CD14-positive monocyte (primary cell): Measurements from ENCODE around the gene TOMM5. TPM values are rescaled to one million over a fixed set of nuclear protein-coding genes. Genes with fewer than 3 reads are reported as not detected.
A peak's percentile ranks its signal among the peaks of the same experiment; 100 is the strongest.

Experiments used
- DNase-seq, 3 donors: peaks; one replicate each; pipeline ENCODE4 v3.0.0-alpha.2; 2011 to 2022
- H2AFZ ChIP-seq: 2 replicates; pipeline ENCODE4 v1.6.0; 2012; ENCODE audit warnings: mild to moderate bottlenecking, low read depth, low read length, inconsistent platforms; ENCODE audit not compliant: insufficient read depth, poor library complexity, severe bottlenecking
- H3K27ac ChIP-seq, 2 donors: 1 replicate in 1 of 2; 2 replicates in 1 of 2; pipeline ENCODE4 v1.5.1; 2012 to 2013; ENCODE audit warnings: low read length in 2 of 2, control low read depth in 1 of 2, inconsistent platforms in 1 of 2, low read depth in 1 of 2, mild to moderate bottlenecking in 1 of 2
- H3K27me3 ChIP-seq, 2 donors: one replicate each; pipeline versions ENCODE4 v1.6.0 to v1.6.1; 2011 to 2013; ENCODE audit warnings: low read length in 2 of 2; ENCODE audit not compliant: control insufficient read depth in 2 of 2, insufficient read depth in 2 of 2
- H3K36me3 ChIP-seq, 2 donors: replicated peaks in 1 of 2; 1 replicate in 1 of 2; 2 replicates in 1 of 2; pipeline versions ENCODE4 v1.5.1 to v1.6.1; 2012 to 2013; ENCODE audit warnings: low read length in 2 of 2, control low read depth in 1 of 2, inconsistent platforms in 1 of 2, mild to moderate bottlenecking in 1 of 2; ENCODE audit not compliant: insufficient read depth in 2 of 2, control insufficient read depth in 1 of 2
- H3K4me1 ChIP-seq, 2 donors: 1 replicate in 1 of 2; 2 replicates in 1 of 2; pipeline versions ENCODE4 v1.5.1 to v1.6.1; 2012 to 2013; ENCODE audit warnings: low read length in 2 of 2, control low read depth in 1 of 2, inconsistent platforms in 1 of 2, mild to moderate bottlenecking in 1 of 2, moderate library complexity in 1 of 2; ENCODE audit not compliant: insufficient read depth in 2 of 2, control insufficient read depth in 1 of 2
- H3K4me2 ChIP-seq: replicated peaks from 2 replicates; pipeline ENCODE3; 2012; ENCODE audit warnings: low read length, moderate library complexity, mild to moderate bottlenecking; ENCODE audit not compliant: poor library complexity, severe bottlenecking; ENCODE audit errors: extremely low read depth
- H3K4me3 ChIP-seq, 3 experiments: fragments of 200-600 bp in 1 of 3; sonication (generic) in 1 of 3; replicated peaks in 1 of 3; 1 replicate in 2 of 3; 2 replicates in 1 of 3; pipeline ENCODE4 v1.5.1; 2011 to 2013; ENCODE audit warnings: low read length in 3 of 3, mild to moderate bottlenecking in 3 of 3, control low read depth in 2 of 3, low read depth in 2 of 3, inconsistent platforms in 1 of 3, moderate library complexity in 1 of 3
- H3K79me2 ChIP-seq: 2 replicates; pipeline ENCODE4 v1.6.0; 2012; ENCODE audit warnings: mild to moderate bottlenecking, control low read depth, inconsistent platforms, low read length, moderate library complexity; ENCODE audit not compliant: insufficient read depth
- H3K9ac ChIP-seq: 2 replicates; pipeline ENCODE4 v1.6.0; 2017; ENCODE audit warnings: low read length, mild to moderate bottlenecking; ENCODE audit not compliant: insufficient read depth, poor library complexity, severe bottlenecking
- H3K9me3 ChIP-seq, 2 donors: replicated peaks in 1 of 2; 1 replicate in 1 of 2; 2 replicates in 1 of 2; pipeline versions ENCODE4 v1.5.1 to v1.6.1; 2012 to 2013; ENCODE audit warnings: low read length in 2 of 2, control low read depth in 1 of 2; ENCODE audit not compliant: control insufficient read depth in 1 of 2, insufficient read depth in 1 of 2
- H4K20me1 ChIP-seq: 2 replicates; pipeline ENCODE4 v1.6.0; 2012; ENCODE audit warnings: mild to moderate bottlenecking, low read length, control low read depth, moderate library complexity; ENCODE audit not compliant: insufficient read depth
- H3K27ac Mint-ChIP-seq, 7 donors: one replicate each; pipeline ENCODE4 v1.8.0; 2020; ENCODE audit warnings: mild to moderate bottlenecking in 7 of 7, mixed read lengths in 7 of 7, moderate library complexity in 6 of 7, inconsistent platforms in 2 of 7
- H3K27me3 Mint-ChIP-seq, 3 donors: one replicate each; pipeline ENCODE4 v1.8.0; 2021 to 2022; ENCODE audit warnings: low read depth in 3 of 3, mild to moderate bottlenecking in 3 of 3, mixed read lengths in 3 of 3, moderate library complexity in 3 of 3, inconsistent platforms in 1 of 3
- H3K36me3 Mint-ChIP-seq, 2 donors: one replicate each; pipeline ENCODE4 v1.8.0; 2020; ENCODE audit warnings: mixed read lengths in 2 of 2, inconsistent platforms in 1 of 2, mild to moderate bottlenecking in 1 of 2
- H3K4me1 Mint-ChIP-seq: one replicate; pipeline ENCODE4 v1.8.0; 2020; ENCODE audit warnings: mild to moderate bottlenecking, mixed read lengths
- H3K4me3 Mint-ChIP-seq, 2 donors: one replicate each; pipeline ENCODE4 v1.8.0; 2020; ENCODE audit warnings: mild to moderate bottlenecking in 2 of 2, mixed read lengths in 2 of 2, moderate library complexity in 1 of 2
- H3K9me3 Mint-ChIP-seq, 7 donors: one replicate each; pipeline ENCODE4 v1.8.0; 2020 to 2022; ENCODE audit warnings: mixed read lengths in 7 of 7, mild to moderate bottlenecking in 6 of 7, moderate library complexity in 6 of 7, inconsistent platforms in 2 of 7
- WGBS: methylation state at CpG from one replicate; pipeline ENCODE4 v1.1.5; 2013; ENCODE audit warnings: missing lambda C conversion rate; ENCODE audit not compliant: insufficient coverage; 5-methylcytosine and 5-hydroxymethylcytosine counted together
- intact Hi-C, 2 donors: fragments of 100-400 bp; cut with micrococcal nuclease; formaldehyde crosslinking; loops; one replicate each; pipeline versions ENCODE4 v1.15.0 to v1.15.1; 2023
- polyA plus RNA-seq, 3 donors: library from polyadenylated mRNA; depleted of rRNA in 1 of 3; unstranded in 2 of 3; stranded (reverse) in 1 of 3; fragments of 300-500 nt in 2 of 3; fragments of >200 nt in 1 of 3; fragmentation: Illumina TruSeq in 2 of 3; gene quantifications; 1 replicate in 2 of 3; 2 replicates in 1 of 3; pipeline ENCODE4 v1.2.3, GENCODE V29; 2012 to 2021
- TF ChIP-seq, protein P1 (sequence below): fragments of 200-600 bp; IDR thresholded peaks from one replicate; pipeline ENCODE4 v1.8.0; 2022; ENCODE audit warnings: antibody characterized with exemption, mild to moderate bottlenecking

Gene TOMM5
- polyA plus RNA-seq, 3 donors, result 35.0 to 117 (median 112) TPM

DNA sequence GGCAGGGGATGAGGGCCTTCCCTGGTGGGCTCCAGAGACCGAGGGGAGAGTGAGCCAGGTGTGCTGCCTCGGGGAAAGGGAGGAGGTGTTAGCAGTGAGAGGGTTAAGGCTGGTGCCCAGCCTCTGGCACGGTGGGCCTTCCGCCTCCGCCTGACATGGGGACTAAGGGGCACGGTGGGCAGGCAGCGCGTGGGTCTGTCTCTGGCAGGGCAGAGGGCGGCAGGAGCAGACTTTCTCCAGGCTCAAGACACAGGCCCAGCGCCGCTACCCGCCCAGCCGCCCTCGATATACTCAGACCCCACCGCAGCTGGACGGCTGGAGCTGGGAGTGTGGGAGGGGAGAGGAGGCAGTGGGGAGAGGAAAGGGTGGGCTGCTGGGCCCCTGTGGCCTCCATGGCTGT lies 43.4 kb upstream of the TOMM5 start:
- intact Hi-C loops, result no loop called here
- Histone ChIP-seq H3K79me2 (no peaks in the 10 kb centered on the region), H4K20me1 (no peaks in the 10 kb centered on the region), H3K4me1 (no peaks in the 10 kb centered on the region), H3K27me3 (no peaks in the 10 kb centered on the region), H2AFZ (no peak overlapping the region), H3K9ac (no peak overlapping the region), H3K9me3 (no peaks in the 10 kb centered on the region), H3K27ac (no peak overlapping the region), H3K4me2 (no peak overlapping the region), H3K36me3 (no peaks in the 10 kb centered on the region), H3K4me3 (no peak overlapping the region)
- peak overlapping the region in 1 of 2 donors; percentile 45 for H3K4me3 Mint-ChIP-seq
- peaks cover 0 to 5% (median 0%) of the 10 kb centered on the region in 7 donors for H3K9me3 Mint-ChIP-seq
- peaks cover 0 to 3% (median 2%) of the 10 kb centered on the region in 3 donors for H3K27me3 Mint-ChIP-seq
- no peak overlapping the region for H3K27ac Mint-ChIP-seq
- H3K4me1 Mint-ChIP-seq, result no peaks in the 10 kb centered on the region
- WGBS, result 90% methylated on average over 10 of the region's 16 CpGs
- H3K36me3 Mint-ChIP-seq, result no peaks in the 10 kb centered on the region
- TF ChIP-seq, protein P1, sequence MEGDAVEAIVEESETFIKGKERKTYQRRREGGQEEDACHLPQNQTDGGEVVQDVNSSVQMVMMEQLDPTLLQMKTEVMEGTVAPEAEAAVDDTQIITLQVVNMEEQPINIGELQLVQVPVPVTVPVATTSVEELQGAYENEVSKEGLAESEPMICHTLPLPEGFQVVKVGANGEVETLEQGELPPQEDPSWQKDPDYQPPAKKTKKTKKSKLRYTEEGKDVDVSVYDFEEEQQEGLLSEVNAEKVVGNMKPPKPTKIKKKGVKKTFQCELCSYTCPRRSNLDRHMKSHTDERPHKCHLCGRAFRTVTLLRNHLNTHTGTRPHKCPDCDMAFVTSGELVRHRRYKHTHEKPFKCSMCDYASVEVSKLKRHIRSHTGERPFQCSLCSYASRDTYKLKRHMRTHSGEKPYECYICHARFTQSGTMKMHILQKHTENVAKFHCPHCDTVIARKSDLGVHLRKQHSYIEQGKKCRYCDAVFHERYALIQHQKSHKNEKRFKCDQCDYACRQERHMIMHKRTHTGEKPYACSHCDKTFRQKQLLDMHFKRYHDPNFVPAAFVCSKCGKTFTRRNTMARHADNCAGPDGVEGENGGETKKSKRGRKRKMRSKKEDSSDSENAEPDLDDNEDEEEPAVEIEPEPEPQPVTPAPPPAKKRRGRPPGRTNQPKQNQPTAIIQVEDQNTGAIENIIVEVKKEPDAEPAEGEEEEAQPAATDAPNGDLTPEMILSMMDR, result no peak
- no peak for DNase-seq

DNA sequence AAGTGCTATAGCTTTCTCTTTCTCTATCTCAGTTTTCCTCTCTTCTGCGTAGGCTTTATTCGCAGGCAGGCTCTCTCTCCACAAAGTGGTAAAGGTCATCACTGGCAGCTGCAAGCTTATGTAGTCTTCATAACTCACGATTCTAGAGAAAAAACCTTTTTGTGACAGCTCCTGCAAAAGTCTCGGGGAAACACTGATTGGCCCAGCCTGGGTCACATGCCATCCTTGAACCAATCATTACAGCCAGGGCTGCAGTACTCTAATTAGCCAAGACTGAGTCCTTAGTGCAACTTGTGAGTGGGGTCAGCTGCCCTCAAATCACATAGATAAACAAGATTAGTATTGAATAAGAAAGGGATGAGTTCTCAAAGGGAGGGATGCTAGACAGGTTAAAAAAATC lies 40.1 kb upstream of the TOMM5 start:
- no peaks in the 10 kb centered on the region for H3K36me3 Mint-ChIP-seq
- Histone ChIP-seq H3K4me3 (no peak overlapping the region), H3K4me2 (no peak overlapping the region), H3K36me3 (no peaks in the 10 kb centered on the region), H4K20me1 (no peaks in the 10 kb centered on the region), H3K9me3 (no peaks in the 10 kb centered on the region), H3K9ac (no peak overlapping the region), H3K27ac (no peak overlapping the region), H2AFZ (no peak overlapping the region), H3K4me1 (no peaks in the 10 kb centered on the region), H3K79me2 (no peaks in the 10 kb centered on the region), H3K27me3 (no peaks in the 10 kb centered on the region)
- TF ChIP-seq, protein P1, result no peak
- H3K27me3 Mint-ChIP-seq, result peaks cover 0 to 3% (median 3%) of the 10 kb centered on the region in 3 donors
- no peaks in the 10 kb centered on the region for H3K4me1 Mint-ChIP-seq
- H3K9me3 Mint-ChIP-seq, result peaks cover 0 to 3% (median 0%) of the 10 kb centered on the region in 7 donors
- DNase-seq, result no peak
- intact Hi-C loops, result no loop called here
- H3K27ac Mint-ChIP-seq, result no peak overlapping the region
- 91% methylated on average over 4 of the region's 4 CpGs for WGBS
- no peak overlapping the region for H3K4me3 Mint-ChIP-seq
